Omental fat pad (tissue), 4 donors: Measurements from ENCODE around the gene RAB23. TPM values are rescaled to one million over a fixed set of nuclear protein-coding genes. Genes with fewer than 3 reads are reported as not detected.

Source experiments
- ATAC-seq: fragments of 150-250 bp; one replicate; pipeline ENCODE4 v1.9.1; 2016; ENCODE audit warnings: mild to moderate bottlenecking, moderate library complexity; ENCODE audit not compliant: low FRiP score
- DNase-seq: peaks from one replicate; pipeline ENCODE4 v3.0.0-alpha.2; 2019; ENCODE audit warnings: low spot score
- CTCF ChIP-seq, 3 donors: fragments of 450-650 bp; IDR thresholded peaks; one replicate each; pipeline ENCODE4 v1.5.1; 2016 to 2017; ENCODE audit warnings: antibody characterized with exemption in 3 of 3, mild to moderate bottlenecking in 3 of 3, moderate library complexity in 2 of 3
- total RNA-seq, 4 donors: library from RNA; depleted of rRNA; stranded (reverse); fragments of >200 nt; gene quantifications; one replicate each; pipeline ENCODE4 v1.1.0, GENCODE V29; 2016

Gene RAB23
- total RNA-seq, 4 donors from 2014 or later, result 3.0 to 10.6 (median 7.5) TPM

GRCh38 chr6:57193177-57193576, 28.9 kb downstream of the RAB23 start:
- no peak for ATAC-seq
- DNase-seq, result no peak
- TF ChIP-seq CTCF (IDR thresholded peaks at IDR 0.05), result no peak

GRCh38 chr6:57190140-57190539, 32.0 kb downstream of the RAB23 start:
- no peak for ATAC-seq
- DNase-seq, result no peak

GRCh38 chr6:57183336-57183735, 38.8 kb downstream of the RAB23 start:
- TF ChIP-seq CTCF (IDR thresholded peaks at IDR 0.05), result no peak
- ATAC-seq, result no peak
- no peak for DNase-seq

More at GRCh38 chr6:57190140-57190539, 32.0 kb downstream of the RAB23 start:
- TF ChIP-seq CTCF (IDR thresholded peaks at IDR 0.05), result no peak

- ATAC-seq, result no peak
- DNase-seq, result no peak
- no peak for TF ChIP-seq CTCF (IDR thresholded peaks at IDR 0.05)
Observed at GRCh38 chr6:57182017-57182432, 40.1 kb downstream of the RAB23 start.

- TF ChIP-seq CTCF (IDR thresholded peaks at IDR 0.05), result no peak
- DNase-seq (no peak), ATAC-seq (no peak)
Observed at GRCh38 chr6:57180596-57180995, 41.5 kb downstream of the RAB23 start.

GRCh38 chr6:57177545-57178265, 44.4 kb downstream of the RAB23 start:
- ATAC-seq, result peak; percentile 86
- DNase-seq, result no peak
- TF ChIP-seq CTCF (IDR thresholded peaks at IDR 0.05), result no peak

- ATAC-seq, result no peak
- TF ChIP-seq CTCF (IDR thresholded peaks at IDR 0.05), result no peak
- DNase-seq, result no peak
Observed at GRCh38 chr6:57174511-57174907, 47.6 kb downstream of the RAB23 start.
